Neutrophil (primary cell): ENCODE data around the gene NDRG4.
"Not testable (repeated sequence)": the region's sequence is repeated elsewhere in the genome, so short reads cannot be mapped to it uniquely, and the experiment has no call there.

ENCODE experiments used
- H3K27ac ChIP-seq: fragments of 200-600 bp; sonication (generic); 2 replicates; pipeline ENCODE4 v1.5.1; 2016; ENCODE audit warnings: mild to moderate bottlenecking, moderate library complexity
- H3K27me3 ChIP-seq: fragments of 200-600 bp; sonication (generic); 2 replicates; pipeline ENCODE4 v1.6.0; 2016; ENCODE audit warnings: mild to moderate bottlenecking
- H3K36me3 ChIP-seq: fragments of 200-600 bp; sonication (generic); 2 replicates; pipeline ENCODE4 v1.5.1; 2017
- H3K4me1 ChIP-seq, 2 experiments: fragments of 200-600 bp in 1 of 2; sonication (generic) in 1 of 2; 1 replicate in 1 of 2; 2 replicates in 1 of 2; pipeline versions ENCODE4 v1.5.1 to v1.6.1; 2013 to 2016; ENCODE audit warnings: low read depth in 1 of 2, low read length in 1 of 2, mild to moderate bottlenecking in 1 of 2, moderate library complexity in 1 of 2; ENCODE audit not compliant: control insufficient read depth in 1 of 2, insufficient read depth in 1 of 2
- H3K4me3 ChIP-seq, 2 experiments: fragments of 200-600 bp in 1 of 2; sonication (generic) in 1 of 2; 1 replicate in 1 of 2; 2 replicates in 1 of 2; pipeline ENCODE4 v1.5.1; 2013 to 2016; ENCODE audit warnings: low read depth in 1 of 2, low read length in 1 of 2, mild to moderate bottlenecking in 1 of 2, moderate library complexity in 1 of 2
- H3K9me3 ChIP-seq: fragments of 200-600 bp; sonication (generic); 2 replicates; pipeline ENCODE4 v1.5.1; 2016
- TF ChIP-seq, protein P1 (sequence below): fragments of 200-600 bp; sonication (generic); IDR thresholded peaks from 2 replicates; pipeline ENCODE4 v1.5.1; 2016; ENCODE audit warnings: antibody characterized with exemption

Gene NDRG4

DNA sequence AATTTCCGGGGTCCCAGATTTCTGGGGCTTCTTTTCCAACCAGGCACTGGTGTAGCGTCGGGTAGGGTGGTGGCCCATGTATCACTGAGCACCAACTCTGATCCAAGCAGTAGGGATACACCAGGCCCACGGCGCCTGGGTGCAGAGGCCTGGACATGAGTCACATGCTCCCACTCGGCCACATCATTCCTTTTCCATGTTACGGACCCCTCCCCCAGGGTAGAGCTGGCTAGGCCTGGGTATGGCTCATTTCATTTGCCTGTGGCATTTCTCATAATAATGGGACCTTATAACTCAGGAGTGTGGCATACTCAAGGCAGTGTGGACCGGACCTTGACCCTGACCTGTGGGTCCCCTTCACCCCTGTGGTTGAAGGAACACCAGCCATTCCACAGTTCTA is 18.0 kb upstream of the NDRG4 start:
- H3K4me1 ChIP-seq = no peaks in the 10 kb centered on the region
- H3K4me3 ChIP-seq = no peak overlapping the region
- no peak overlapping the region for H3K27ac ChIP-seq
- no peaks in the 10 kb centered on the region for H3K9me3 ChIP-seq
- H3K27me3 ChIP-seq = peaks cover 42% of the 10 kb centered on the region
- no peaks in the 10 kb centered on the region for H3K36me3 ChIP-seq
- TF ChIP-seq, protein P1, sequence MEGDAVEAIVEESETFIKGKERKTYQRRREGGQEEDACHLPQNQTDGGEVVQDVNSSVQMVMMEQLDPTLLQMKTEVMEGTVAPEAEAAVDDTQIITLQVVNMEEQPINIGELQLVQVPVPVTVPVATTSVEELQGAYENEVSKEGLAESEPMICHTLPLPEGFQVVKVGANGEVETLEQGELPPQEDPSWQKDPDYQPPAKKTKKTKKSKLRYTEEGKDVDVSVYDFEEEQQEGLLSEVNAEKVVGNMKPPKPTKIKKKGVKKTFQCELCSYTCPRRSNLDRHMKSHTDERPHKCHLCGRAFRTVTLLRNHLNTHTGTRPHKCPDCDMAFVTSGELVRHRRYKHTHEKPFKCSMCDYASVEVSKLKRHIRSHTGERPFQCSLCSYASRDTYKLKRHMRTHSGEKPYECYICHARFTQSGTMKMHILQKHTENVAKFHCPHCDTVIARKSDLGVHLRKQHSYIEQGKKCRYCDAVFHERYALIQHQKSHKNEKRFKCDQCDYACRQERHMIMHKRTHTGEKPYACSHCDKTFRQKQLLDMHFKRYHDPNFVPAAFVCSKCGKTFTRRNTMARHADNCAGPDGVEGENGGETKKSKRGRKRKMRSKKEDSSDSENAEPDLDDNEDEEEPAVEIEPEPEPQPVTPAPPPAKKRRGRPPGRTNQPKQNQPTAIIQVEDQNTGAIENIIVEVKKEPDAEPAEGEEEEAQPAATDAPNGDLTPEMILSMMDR = no peak

DNA sequence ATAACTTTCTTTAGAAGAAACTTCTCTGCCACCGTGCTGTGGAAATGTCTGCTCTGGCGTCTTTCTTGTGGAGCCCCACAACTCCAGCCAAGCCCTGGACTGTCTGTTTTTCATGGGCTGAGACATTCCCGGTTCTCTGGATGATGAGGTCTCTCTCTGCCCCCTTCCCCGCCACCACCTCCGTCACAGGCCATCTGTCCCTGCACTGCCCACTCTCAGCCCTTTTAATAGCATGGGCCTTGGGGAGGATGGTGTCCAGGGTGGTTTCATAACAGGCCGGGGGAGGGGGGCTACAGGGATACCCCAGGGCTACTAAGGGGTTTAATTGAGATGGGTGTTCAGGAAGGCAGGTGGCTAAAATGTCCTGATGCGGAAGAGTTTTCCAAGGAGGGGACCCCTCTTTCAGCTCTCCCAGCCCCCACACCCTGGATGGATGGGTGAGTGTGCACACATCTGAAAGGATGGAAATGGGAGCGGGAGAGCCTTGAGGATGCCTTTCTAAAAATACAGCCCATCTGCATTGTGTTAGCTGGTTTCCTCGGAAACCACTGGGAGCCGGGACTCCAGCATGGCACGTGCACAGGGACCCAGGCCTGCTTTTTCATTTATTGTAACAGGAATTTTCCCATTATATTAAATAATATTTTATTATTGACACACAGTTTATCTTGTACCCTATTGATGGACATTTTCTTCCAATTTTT is 14.6 kb upstream of the NDRG4 start:
- Histone ChIP-seq H3K36me3 (no peaks in the 10 kb centered on the region), H3K4me3 (no peak overlapping the region), H3K27ac (no peak overlapping the region), H3K9me3 (no peaks in the 10 kb centered on the region), H3K27me3 (peaks cover 39% of the 10 kb centered on the region), H3K4me1 (peaks cover 3 to 4% of the 10 kb centered on the region in 2 experiments)
- TF ChIP-seq, protein P1 = no peak

DNA sequence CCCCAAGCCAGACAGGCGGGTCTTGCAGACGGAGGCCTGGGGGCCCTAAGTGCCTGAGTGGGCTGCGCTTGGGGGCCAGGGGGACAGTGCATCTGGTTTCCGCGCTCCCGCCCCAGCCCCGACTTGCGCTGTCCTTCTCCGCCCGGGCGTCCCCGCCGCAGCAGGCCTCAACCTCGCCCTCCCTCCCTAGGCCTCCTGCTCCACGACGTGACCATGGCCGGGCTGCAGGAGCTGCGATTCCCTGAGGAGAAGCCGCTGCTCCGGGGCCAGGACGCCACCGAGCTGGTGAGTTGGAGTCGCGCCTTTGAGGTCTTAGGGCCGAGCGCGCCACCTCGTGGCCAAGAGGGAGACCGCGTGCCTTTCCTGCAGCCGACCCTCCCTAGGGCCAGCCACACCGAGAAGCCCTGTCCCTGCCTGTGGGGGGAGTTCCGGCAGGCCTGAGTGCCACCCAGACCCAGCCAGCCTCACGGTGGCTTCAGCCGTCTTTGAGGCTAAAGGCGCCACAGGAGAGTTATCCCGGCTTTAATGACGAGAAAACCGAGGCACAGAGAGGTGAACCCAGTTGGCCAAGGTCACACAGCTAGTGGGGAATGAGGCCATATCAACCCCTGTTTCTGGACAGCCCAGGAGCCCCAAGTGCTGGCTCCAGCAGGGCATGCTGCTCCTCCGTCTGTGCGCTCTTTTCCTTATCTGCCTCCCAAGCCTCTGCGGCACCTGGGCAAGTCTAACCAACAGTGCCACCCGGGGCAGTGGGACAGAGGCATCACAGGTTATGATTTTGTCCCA is 12.2 kb upstream of the NDRG4 start:
- TF ChIP-seq, protein P1 = peak; percentile 75
- Histone ChIP-seq H3K27ac (no peak overlapping the region), H3K27me3 (peaks cover 38% of the 10 kb centered on the region), H3K36me3 (no peaks in the 10 kb centered on the region), H3K4me3 (no peak overlapping the region), H3K9me3 (no peaks in the 10 kb centered on the region), H3K4me1 (peaks cover 3 to 4% of the 10 kb centered on the region in 2 experiments)

DNA sequence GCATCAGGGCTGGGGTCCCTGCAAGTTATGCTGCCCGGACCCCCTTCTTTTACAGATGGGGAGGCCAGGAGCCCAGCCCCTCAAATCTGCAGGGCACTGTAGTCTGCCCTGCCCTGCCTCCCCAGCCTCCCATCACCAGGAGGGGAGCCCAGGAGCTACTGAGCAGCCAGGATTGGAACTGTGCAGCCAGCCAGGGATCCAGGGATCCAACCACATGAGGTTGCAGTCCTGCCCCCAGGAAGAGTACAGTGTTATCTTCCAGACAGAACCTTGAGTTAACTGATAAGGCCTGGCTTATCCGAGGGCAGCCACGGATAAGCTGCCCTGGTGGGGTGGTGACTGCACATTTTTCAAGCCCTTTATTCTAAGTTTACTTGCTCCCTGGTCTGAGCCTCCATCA is 11.4 kb upstream of the NDRG4 start:
- peaks cover 3 to 4% of the 10 kb centered on the region in 2 experiments for H3K4me1 ChIP-seq
- H3K9me3 ChIP-seq = no peaks in the 10 kb centered on the region
- no peak overlapping the region for H3K27ac ChIP-seq
- TF ChIP-seq, protein P1 = no peak
- no peak overlapping the region for H3K4me3 ChIP-seq
- no peaks in the 10 kb centered on the region for H3K36me3 ChIP-seq
- H3K27me3 ChIP-seq = peaks cover 44% of the 10 kb centered on the region

DNA sequence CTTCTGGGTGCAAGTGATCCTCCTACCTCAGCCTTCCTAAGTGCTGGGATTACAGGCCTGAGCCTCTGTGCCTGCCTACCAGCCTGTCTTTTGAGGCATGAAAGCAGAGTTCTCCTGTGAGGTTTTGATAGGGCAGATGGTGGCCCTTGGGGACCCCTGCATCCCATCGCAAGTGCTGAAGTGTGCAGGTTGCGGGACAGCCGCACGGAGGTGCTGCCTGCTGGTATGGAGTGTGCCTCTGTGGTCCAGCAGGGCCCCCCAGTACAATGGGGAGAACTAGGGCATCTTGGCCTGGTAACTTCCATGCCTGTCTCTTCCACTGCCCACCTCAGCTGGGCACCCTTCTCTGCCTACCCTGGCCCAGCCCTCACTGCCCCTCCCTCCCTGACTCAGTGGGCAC is 9.9 kb upstream of the NDRG4 start:
- Histone ChIP-seq H3K27ac (no peak overlapping the region), H3K36me3 (no peaks in the 10 kb centered on the region), H3K4me1 (peaks cover 3 to 4% of the 10 kb centered on the region in 2 experiments), H3K9me3 (no peaks in the 10 kb centered on the region), H3K27me3 (peaks cover 54% of the 10 kb centered on the region), H3K4me3 (no peak overlapping the region)
- TF ChIP-seq, protein P1 = no peak

DNA sequence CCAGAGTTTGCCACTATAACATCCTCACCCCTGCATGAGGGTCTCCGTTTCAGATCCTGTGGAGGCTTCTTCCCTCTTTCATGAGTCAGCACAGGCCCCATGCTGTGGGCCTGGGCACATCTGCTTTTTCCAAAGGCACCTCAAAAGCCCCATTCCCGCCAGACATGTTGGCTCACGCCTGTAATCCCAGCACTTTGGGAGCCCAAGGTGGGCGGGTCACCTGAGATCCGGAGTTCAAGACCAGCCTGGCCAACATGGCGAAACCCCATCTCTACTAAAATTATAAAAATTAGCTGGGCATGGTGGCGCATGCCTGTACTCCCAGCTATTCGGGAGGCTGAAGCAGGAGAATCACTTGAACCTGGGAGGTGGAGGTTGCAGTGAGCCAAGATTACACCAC is 9.4 kb upstream of the NDRG4 start:
- not testable (repeated sequence) for H3K4me1 ChIP-seq, H3K4me3 ChIP-seq, H3K36me3 ChIP-seq, H3K9me3 ChIP-seq, H3K27ac ChIP-seq
- peaks cover 58% of the 10 kb centered on the region for H3K27me3 ChIP-seq
